Esophagus mucosa (tissue), 1 donor: Measurements from ENCODE around the gene SHKBP1. TPM values are rescaled to one million over a fixed set of nuclear protein-coding genes. Genes with fewer than 3 reads are reported as not detected.

Experiments used
- total RNA-seq: library from RNA; stranded (reverse); gene quantifications from one replicate; pipeline ENCODE4 v1.2.4, GENCODE V29; 2023
- donor health status: DM: yes; HTN: yes; CAD: no.

The SHKBP1 gene
- total RNA-seq, 1 donor from 2014 or later: 42.8 TPM

Other genes starting within 250 kb of the SHKBP1 start
- 13.4 TPM for gene C19orf47, start 228.5 kb upstream of the SHKBP1 start, total RNA-seq
- 55.4 TPM for gene PLD3, start 228.2 kb upstream of the SHKBP1 start, total RNA-seq
- gene HIPK4, start 186.7 kb upstream of the SHKBP1 start, total RNA-seq: not detected
- 0.80 TPM for gene PRX, start 163.5 kb upstream of the SHKBP1 start, total RNA-seq
- 14.7 TPM for gene SERTAD1, start 150.9 kb upstream of the SHKBP1 start, total RNA-seq
- gene SERTAD3, start 132.5 kb upstream of the SHKBP1 start, total RNA-seq: 20.7 TPM
- 119 TPM for gene BLVRB, start 111.1 kb upstream of the SHKBP1 start, total RNA-seq
- 0.20 TPM for gene SPTBN4, start 109.9 kb upstream of the SHKBP1 start, total RNA-seq
- gene LTBP4, start 24.5 kb downstream of the SHKBP1 start, total RNA-seq: 68.1 TPM
- gene NUMBL, start 113.8 kb downstream of the SHKBP1 start, total RNA-seq: 11.0 TPM
- 18.7 TPM for gene COQ8B, start 140.0 kb downstream of the SHKBP1 start, total RNA-seq
- gene ITPKC, start 140.2 kb downstream of the SHKBP1 start, total RNA-seq: 59.5 TPM
- gene ACTMAP, start 173.6 kb downstream of the SHKBP1 start, total RNA-seq: 5.4 TPM
- 69.8 TPM for gene SNRPA, start 174.3 kb downstream of the SHKBP1 start, total RNA-seq
- 7.5 TPM for gene MIA, start 198.6 kb downstream of the SHKBP1 start, total RNA-seq
- 17.8 TPM for gene RAB4B, start 201.4 kb downstream of the SHKBP1 start, total RNA-seq
- 32.1 TPM for gene EGLN2, start 222.3 kb downstream of the SHKBP1 start, total RNA-seq